Trophoblast cell (in vitro differentiated cells and primary cell): ENCODE results near the gene CDK13.

Source experiments
- DNase-seq, 2 donors: peaks; one replicate each; pipeline ENCODE4 v3.0.0-alpha.2; 2016
- H2AFZ ChIP-seq: 2 replicates; pipeline ENCODE4 v1.6.1; 2013; ENCODE audit warnings: low read length, moderate library complexity, mild to moderate bottlenecking; ENCODE audit not compliant: insufficient read depth, poor library complexity
- H2AK5ac ChIP-seq: 2 replicates; pipeline ENCODE4 v1.6.1; 2013; ENCODE audit warnings: mild to moderate bottlenecking, low read length
- H2BK120ac ChIP-seq: 2 replicates; pipeline ENCODE4 v1.6.1; 2013; ENCODE audit warnings: low read length, mild to moderate bottlenecking, moderate library complexity; ENCODE audit not compliant: insufficient read depth, poor library complexity
- H2BK12ac ChIP-seq: 2 replicates; pipeline ENCODE4 v1.6.1; 2013; ENCODE audit warnings: mild to moderate bottlenecking, low read length, moderate library complexity
- H2BK5ac ChIP-seq: 2 replicates; pipeline ENCODE4 v1.6.1; 2013; ENCODE audit warnings: low read length, low read depth, moderate library complexity, mild to moderate bottlenecking; ENCODE audit not compliant: poor library complexity
- H3K14ac ChIP-seq: 2 replicates; pipeline ENCODE4 v1.6.1; 2013; ENCODE audit warnings: mild to moderate bottlenecking, low read length
- H3K18ac ChIP-seq: 2 replicates; pipeline ENCODE4 v1.6.1; 2013; ENCODE audit warnings: mild to moderate bottlenecking, low read length
- H3K23ac ChIP-seq: 2 replicates; pipeline ENCODE4 v1.6.1; 2013; ENCODE audit warnings: low read length
- H3K27ac ChIP-seq: 2 replicates; pipeline ENCODE4 v1.5.1; 2013; ENCODE audit warnings: low read depth, mild to moderate bottlenecking, inconsistent platforms, low read length, moderate library complexity
- H3K27me3 ChIP-seq: 2 replicates; pipeline ENCODE4 v1.6.1; 2013; ENCODE audit warnings: inconsistent platforms, mild to moderate bottlenecking, low read length, moderate library complexity; ENCODE audit not compliant: insufficient read depth
- H3K36me3 ChIP-seq, 2 experiments: 1 replicate in 1 of 2; 2 replicates in 1 of 2; pipeline ENCODE4 v1.6.1; 2013; ENCODE audit warnings: low read length in 2 of 2, mild to moderate bottlenecking in 2 of 2, moderate library complexity in 1 of 2; ENCODE audit not compliant: insufficient read depth in 2 of 2, control insufficient read depth in 1 of 2
- H3K4ac ChIP-seq: 2 replicates; pipeline ENCODE4 v1.6.1; 2013; ENCODE audit warnings: low read depth, mild to moderate bottlenecking, low read length, moderate library complexity
- H3K4me1 ChIP-seq, 2 experiments: 1 replicate in 1 of 2; 2 replicates in 1 of 2; pipeline ENCODE4 v1.6.1; 2013; ENCODE audit warnings: low read length in 2 of 2, mild to moderate bottlenecking in 2 of 2, moderate library complexity in 1 of 2; ENCODE audit not compliant: insufficient read depth in 2 of 2, control insufficient read depth in 1 of 2
- H3K4me2 ChIP-seq: 2 replicates; pipeline ENCODE4 v1.6.1; 2013; ENCODE audit warnings: inconsistent platforms, mild to moderate bottlenecking, low read length, moderate library complexity
- H3K4me3 ChIP-seq: 2 replicates; pipeline ENCODE4 v1.5.1; 2013; ENCODE audit warnings: mild to moderate bottlenecking, low read depth, low read length, inconsistent platforms
- H3K79me1 ChIP-seq: one replicate; pipeline ENCODE4 v1.6.1; 2013; ENCODE audit warnings: low read length
- H3K79me2 ChIP-seq: 2 replicates; pipeline ENCODE4 v1.6.1; 2013; ENCODE audit warnings: low read length, mild to moderate bottlenecking; ENCODE audit not compliant: control insufficient read depth, insufficient read depth, poor library complexity
- H3K9ac ChIP-seq: 2 replicates; pipeline ENCODE4 v1.6.1; 2013; ENCODE audit warnings: mild to moderate bottlenecking, low read length
- H3K9me3 ChIP-seq: 2 replicates; pipeline ENCODE4 v1.6.1; 2013; ENCODE audit warnings: low read depth, mild to moderate bottlenecking, control low read depth, inconsistent platforms, low read length; ENCODE audit not compliant: insufficient read depth
- H4K12ac ChIP-seq: 2 replicates; pipeline ENCODE4 v1.6.1; 2013; ENCODE audit warnings: low read depth, mild to moderate bottlenecking, low read length, moderate library complexity
- H4K8ac ChIP-seq: 2 replicates; pipeline ENCODE4 v1.6.1; 2013; ENCODE audit warnings: low read depth, mild to moderate bottlenecking, low read length, moderate library complexity
- H4K91ac ChIP-seq: one replicate; pipeline ENCODE4 v1.6.1; 2013; ENCODE audit warnings: low read depth, mild to moderate bottlenecking, low read length, moderate library complexity
- WGBS: extraction: QIAGEN DNeasy Blood & Tissue Kit; methylation state at CpG from one replicate; pipeline ENCODE4 v1.1.7; 2013; ENCODE audit warnings: missing lambda C conversion rate; ENCODE audit not compliant: insufficient read length, insufficient coverage; ENCODE audit errors: extremely low coverage; 5-methylcytosine and 5-hydroxymethylcytosine counted together

CDK13 gene

DNA sequence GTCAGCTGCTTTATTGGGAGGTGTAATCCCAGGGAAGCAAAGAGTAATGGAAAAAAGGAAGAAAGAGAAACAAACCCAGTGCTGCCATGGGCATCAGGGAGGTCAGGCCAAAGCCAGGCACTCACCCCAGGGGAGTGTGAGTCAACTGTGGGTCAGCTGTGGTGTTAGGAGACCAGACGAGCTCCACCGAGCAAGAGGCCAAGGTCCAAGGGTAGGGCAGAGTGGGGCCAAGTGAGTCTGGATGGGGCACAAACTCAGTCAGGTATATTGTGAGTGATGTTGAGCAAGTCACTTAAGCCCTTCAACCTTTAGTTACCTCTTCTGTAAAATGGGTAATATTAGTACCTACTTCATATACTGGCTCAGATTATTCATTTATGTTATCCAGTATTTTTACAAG is 30.4 kb upstream of the CDK13 start:
- H3K4me1 ChIP-seq, result no peaks in the 10 kb centered on the region
- no peak overlapping the region for H4K91ac ChIP-seq
- WGBS, result no CpG with 5 or more reads among the region's 2 CpGs
- no peak overlapping the region for H2BK120ac ChIP-seq
- no peak overlapping the region for H3K27ac ChIP-seq
- no peak overlapping the region for H4K8ac ChIP-seq
- H3K4ac ChIP-seq, result no peak overlapping the region
- H2AK5ac ChIP-seq, result no peak overlapping the region
- no peaks in the 10 kb centered on the region for H3K27me3 ChIP-seq
- H3K79me1 ChIP-seq, result no peaks in the 10 kb centered on the region
- H3K4me3 ChIP-seq, result no peak overlapping the region
- no peak overlapping the region for H3K23ac ChIP-seq
- no peak overlapping the region for H3K14ac ChIP-seq
- no peaks in the 10 kb centered on the region for H3K9me3 ChIP-seq
- H2BK12ac ChIP-seq, result no peak overlapping the region
- H3K4me2 ChIP-seq, result no peak overlapping the region
- H3K18ac ChIP-seq, result no peak overlapping the region
- H3K79me2 ChIP-seq, result no peaks in the 10 kb centered on the region
- H2BK5ac ChIP-seq, result no peak overlapping the region
- no peak overlapping the region for H2AFZ ChIP-seq
- H4K12ac ChIP-seq, result no peak overlapping the region
- no peak for DNase-seq
- H3K36me3 ChIP-seq, result no peaks in the 10 kb centered on the region
- no peak overlapping the region for H3K9ac ChIP-seq

DNA sequence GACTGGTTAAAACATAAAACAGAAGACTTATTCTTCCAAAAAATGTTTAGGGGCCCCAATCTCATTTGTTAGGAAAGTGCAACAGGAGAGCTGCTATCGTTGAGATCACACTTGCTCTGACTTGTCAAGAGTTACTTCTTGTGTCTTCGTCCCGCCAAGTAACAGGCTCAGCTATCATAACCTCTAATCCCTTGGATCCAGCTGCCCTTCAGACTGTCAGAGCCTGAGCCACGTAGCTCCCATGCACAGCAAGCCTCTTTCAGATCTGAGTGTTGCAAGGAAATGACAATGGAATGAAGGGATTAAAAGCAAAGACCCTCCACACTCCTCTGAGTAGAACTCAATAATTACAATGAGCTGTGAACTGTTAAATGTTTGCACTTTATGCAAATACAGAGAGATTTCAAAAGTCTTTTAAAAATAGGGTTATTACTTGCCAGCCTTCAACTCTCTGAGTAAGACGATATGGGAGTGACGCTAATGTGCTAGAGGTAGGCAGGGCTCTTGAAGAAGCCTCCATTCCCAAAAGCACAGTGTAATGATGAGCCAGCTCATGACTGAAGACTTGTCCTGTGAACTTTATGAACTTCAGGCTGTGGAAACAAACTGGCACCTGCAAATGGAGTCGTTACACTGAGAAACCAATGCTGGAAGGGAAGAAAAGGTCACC is 28.4 kb upstream of the CDK13 start:
- H2BK5ac ChIP-seq, result no peak overlapping the region
- no peak overlapping the region for H2BK12ac ChIP-seq
- no peak overlapping the region for H3K18ac ChIP-seq
- no peaks in the 10 kb centered on the region for H3K36me3 ChIP-seq
- no peaks in the 10 kb centered on the region for H3K4me1 ChIP-seq
- no peak overlapping the region for H3K14ac ChIP-seq
- H3K4me2 ChIP-seq, result no peak overlapping the region
- H3K79me2 ChIP-seq, result no peaks in the 10 kb centered on the region
- no peak overlapping the region for H3K4ac ChIP-seq
- H4K12ac ChIP-seq, result no peak overlapping the region
- WGBS, result no CpG with 5 or more reads among the region's 7 CpGs
- no peak overlapping the region for H4K91ac ChIP-seq
- DNase-seq, result peak in 1 of 2 donors; percentile 15
- no peaks in the 10 kb centered on the region for H3K79me1 ChIP-seq
- no peaks in the 10 kb centered on the region for H3K27me3 ChIP-seq
- no peak overlapping the region for H2AFZ ChIP-seq
- H3K23ac ChIP-seq, result no peak overlapping the region
- no peak overlapping the region for H4K8ac ChIP-seq
- no peak overlapping the region for H2BK120ac ChIP-seq
- no peak overlapping the region for H2AK5ac ChIP-seq
- no peak overlapping the region for H3K4me3 ChIP-seq
- H3K9me3 ChIP-seq, result no peaks in the 10 kb centered on the region
- H3K9ac ChIP-seq, result no peak overlapping the region
- H3K27ac ChIP-seq, result no peak overlapping the region

DNA sequence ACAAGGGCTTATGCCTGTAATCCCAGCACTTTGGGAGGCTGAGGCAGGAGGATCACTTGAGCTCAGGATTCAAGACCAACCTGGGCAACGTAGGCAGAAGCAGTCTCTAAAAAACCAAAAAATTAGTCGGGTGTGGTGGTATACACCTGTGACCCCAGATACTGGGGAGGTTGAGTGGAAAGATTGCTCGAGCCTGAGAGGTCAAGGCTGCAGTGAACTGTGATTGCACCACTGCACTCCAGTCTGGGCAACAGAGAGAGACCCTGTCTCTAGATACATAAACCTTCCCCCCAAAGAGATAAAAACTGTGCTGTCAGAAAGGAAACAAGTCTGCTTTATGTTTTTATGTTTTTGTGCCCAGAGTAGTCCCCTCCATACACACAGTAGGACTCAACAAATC is 27.5 kb upstream of the CDK13 start:
- H2BK5ac ChIP-seq, result no peak overlapping the region
- H3K14ac ChIP-seq, result no peak overlapping the region
- no peak overlapping the region for H3K4me2 ChIP-seq
- H3K23ac ChIP-seq, result no peak overlapping the region
- no peak overlapping the region for H2BK12ac ChIP-seq
- H3K79me2 ChIP-seq, result no peaks in the 10 kb centered on the region
- WGBS, result no CpG with 5 or more reads among the region's 3 CpGs
- no peak overlapping the region for H3K9ac ChIP-seq
- H3K27ac ChIP-seq, result no peak overlapping the region
- H3K4ac ChIP-seq, result no peak overlapping the region
- DNase-seq, result no peak
- no peaks in the 10 kb centered on the region for H3K36me3 ChIP-seq
- H3K79me1 ChIP-seq, result no peaks in the 10 kb centered on the region
- H2BK120ac ChIP-seq, result no peak overlapping the region
- no peak overlapping the region for H3K18ac ChIP-seq
- no peaks in the 10 kb centered on the region for H3K4me1 ChIP-seq
- H4K8ac ChIP-seq, result no peak overlapping the region
- no peaks in the 10 kb centered on the region for H3K9me3 ChIP-seq
- no peak overlapping the region for H4K91ac ChIP-seq
- no peak overlapping the region for H4K12ac ChIP-seq
- H2AK5ac ChIP-seq, result no peak overlapping the region
- no peak overlapping the region for H2AFZ ChIP-seq
- H3K27me3 ChIP-seq, result no peaks in the 10 kb centered on the region
- H3K4me3 ChIP-seq, result no peak overlapping the region

- Histone ChIP-seq H3K27ac (no peak overlapping the region), H3K4ac (no peak overlapping the region), H2AFZ (no peak overlapping the region), H3K36me3 (no peaks in the 10 kb centered on the region), H2BK12ac (no peak overlapping the region), H4K12ac (no peak overlapping the region), H3K79me2 (no peaks in the 10 kb centered on the region), H4K8ac (no peak overlapping the region), H3K4me1 (no peaks in the 10 kb centered on the region), H2BK5ac (no peak overlapping the region), H3K14ac (no peak overlapping the region), H2AK5ac (no peak overlapping the region), H3K79me1 (no peaks in the 10 kb centered on the region), H3K27me3 (no peaks in the 10 kb centered on the region), H3K9me3 (no peaks in the 10 kb centered on the region), H3K4me2 (no peak overlapping the region), H4K91ac (no peak overlapping the region), H2BK120ac (no peak overlapping the region), H3K18ac (no peak overlapping the region), H3K9ac (no peak overlapping the region), H3K4me3 (no peak overlapping the region), H3K23ac (no peak overlapping the region)
- WGBS, result no CpG with 5 or more reads among the region's 1 CpG
- DNase-seq, result no peak
Measured at GRCh38 chr7:39923091-39923490, 27.0 kb upstream of the CDK13 start.
